Muscle of arm (tissue), 14 donors: Measurements from ENCODE around the gene NHEJ1. TPM values are rescaled to one million over a fixed set of nuclear protein-coding genes. Genes with fewer than 3 reads are reported as not detected.
"Not testable (repeated sequence)": the region's sequence is repeated elsewhere in the genome, so short reads cannot be mapped to it uniquely, and the experiment has no call there.

ENCODE experiments used
- DNase-seq: peaks from one replicate; pipeline ENCODE4 v3.0.0-alpha.2; 2013
- long read RNA-seq, 11 donors: transcript quantifications; one replicate each; lab custom pipeline, GENCODE V29; 2026
- polyA plus RNA-seq, 12 donors: library from polyadenylated mRNA; unstranded; fragments of 120-200 nt; gene quantifications; one replicate each; pipeline ENCODE4 v1.2.1, GENCODE V29; 2013; ENCODE audit not compliant: insufficient read length in 12 of 12

Gene NHEJ1, protein sequence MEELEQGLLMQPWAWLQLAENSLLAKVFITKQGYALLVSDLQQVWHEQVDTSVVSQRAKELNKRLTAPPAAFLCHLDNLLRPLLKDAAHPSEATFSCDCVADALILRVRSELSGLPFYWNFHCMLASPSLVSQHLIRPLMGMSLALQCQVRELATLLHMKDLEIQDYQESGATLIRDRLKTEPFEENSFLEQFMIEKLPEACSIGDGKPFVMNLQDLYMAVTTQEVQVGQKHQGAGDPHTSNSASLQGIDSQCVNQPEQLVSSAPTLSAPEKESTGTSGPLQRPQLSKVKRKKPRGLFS
- 10 to 100 TPM in 11 of 12 donors, not detected in 1; 12.2 to 17.1 (median 14.7) TPM for polyA plus RNA-seq
- long read RNA-seq, donor 1, transcript NHEJ1-201 (8 exons, 2,094 nt): major isoform, 7 of 7 reads
- long read RNA-seq, donor 1, partial matches to known transcripts: 0 of 7 reads
- long read RNA-seq, donor 1, other reads (novel, unspliced or antisense): 0 of 7 reads
- long read RNA-seq, donor 2, transcript NHEJ1-201 (8 exons, 2,094 nt): major isoform, 7 of 7 reads
- long read RNA-seq, donor 2, partial matches to known transcripts: 0 of 7 reads
- long read RNA-seq, donor 2, other reads (novel, unspliced or antisense): 0 of 7 reads
- long read RNA-seq, donor 3, partial matches to known transcripts: 0 of 2 reads
- long read RNA-seq, donor 3, other reads (novel, unspliced or antisense): 0 of 2 reads
- long read RNA-seq, donor 4, partial matches to known transcripts: 0 of 2 reads
- long read RNA-seq, donor 4, other reads (novel, unspliced or antisense): 0 of 2 reads
- long read RNA-seq, donor 5, transcript NHEJ1-201 (8 exons, 2,094 nt): major isoform, 6 of 6 reads
- long read RNA-seq, donor 5, partial matches to known transcripts: 0 of 6 reads
- long read RNA-seq, donor 5, other reads (novel, unspliced or antisense): 0 of 6 reads
- long read RNA-seq, donor 6, partial matches to known transcripts: 0 of 1 reads
- long read RNA-seq, donor 6, other reads (novel, unspliced or antisense): 0 of 1 reads
- long read RNA-seq, donor 7, partial matches to known transcripts: 0 of 2 reads
- long read RNA-seq, donor 7, other reads (novel, unspliced or antisense): 0 of 2 reads
- long read RNA-seq, donor 8, partial matches to known transcripts: 0 of 2 reads
- long read RNA-seq, donor 8, other reads (novel, unspliced or antisense): 0 of 2 reads
- long read RNA-seq, donor 9, partial matches to known transcripts: 0 of 2 reads
- long read RNA-seq, donor 9, other reads (novel, unspliced or antisense): 0 of 2 reads
- long read RNA-seq, donor 10, transcript NHEJ1-201 (8 exons, 2,094 nt): major isoform, 7 of 7 reads
- long read RNA-seq, donor 10, partial matches to known transcripts: 0 of 7 reads
- long read RNA-seq, donor 10, other reads (novel, unspliced or antisense): 0 of 7 reads
- long read RNA-seq, donor 11, transcript NHEJ1-201 (8 exons, 2,094 nt): major isoform, 5 of 5 reads
- long read RNA-seq, donor 11, partial matches to known transcripts: 0 of 5 reads
- long read RNA-seq, donor 11, other reads (novel, unspliced or antisense): 0 of 5 reads

DNA sequence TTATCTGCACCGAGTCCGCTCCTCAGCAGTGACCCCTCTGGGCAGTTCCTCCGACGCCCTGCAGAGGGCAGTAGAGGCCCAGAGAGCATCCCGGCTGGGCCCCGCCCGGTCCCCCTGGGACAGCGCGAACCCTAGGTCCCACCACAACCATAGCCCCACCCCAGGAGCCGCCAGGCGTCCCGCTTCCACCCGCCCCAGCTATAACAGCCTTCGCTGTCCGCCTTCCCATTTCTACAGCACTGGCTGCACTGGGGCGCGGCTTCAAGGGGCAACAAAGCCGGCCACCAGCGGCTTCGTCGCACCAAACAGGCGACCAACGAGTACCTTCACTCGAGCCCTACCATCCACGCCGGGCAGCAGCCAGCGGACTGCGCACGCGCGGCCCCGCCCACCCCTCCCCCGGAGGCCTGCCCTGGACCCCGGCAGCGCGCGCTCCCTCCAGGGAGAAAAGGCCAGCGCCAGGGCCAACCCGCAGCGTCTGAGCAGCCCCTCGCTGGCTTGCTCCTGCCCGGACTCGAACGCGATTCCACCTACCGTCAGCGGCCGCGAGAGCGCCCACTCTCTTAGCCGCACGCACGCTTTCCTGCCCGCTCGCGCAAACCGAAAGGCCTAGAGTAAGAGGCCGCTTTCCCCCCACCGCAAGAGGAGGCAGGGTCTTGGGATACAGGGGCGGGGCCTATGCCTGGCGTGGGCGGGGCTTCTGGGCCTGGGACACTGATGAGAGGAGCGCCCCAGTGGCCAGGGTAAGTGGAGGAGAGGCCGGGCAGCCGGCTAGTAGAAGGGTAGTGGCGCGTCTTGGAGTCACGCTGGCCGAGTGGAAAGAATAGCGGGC is at the start of gene NHEJ1:
Gene NHEJ1, minus strand, starts transcription at position 630 of the 832 bp plus-strand sequence. CDS start 2,453 bp downstream, outside the sequence.
- peak; percentile 93 for DNase-seq

DNA sequence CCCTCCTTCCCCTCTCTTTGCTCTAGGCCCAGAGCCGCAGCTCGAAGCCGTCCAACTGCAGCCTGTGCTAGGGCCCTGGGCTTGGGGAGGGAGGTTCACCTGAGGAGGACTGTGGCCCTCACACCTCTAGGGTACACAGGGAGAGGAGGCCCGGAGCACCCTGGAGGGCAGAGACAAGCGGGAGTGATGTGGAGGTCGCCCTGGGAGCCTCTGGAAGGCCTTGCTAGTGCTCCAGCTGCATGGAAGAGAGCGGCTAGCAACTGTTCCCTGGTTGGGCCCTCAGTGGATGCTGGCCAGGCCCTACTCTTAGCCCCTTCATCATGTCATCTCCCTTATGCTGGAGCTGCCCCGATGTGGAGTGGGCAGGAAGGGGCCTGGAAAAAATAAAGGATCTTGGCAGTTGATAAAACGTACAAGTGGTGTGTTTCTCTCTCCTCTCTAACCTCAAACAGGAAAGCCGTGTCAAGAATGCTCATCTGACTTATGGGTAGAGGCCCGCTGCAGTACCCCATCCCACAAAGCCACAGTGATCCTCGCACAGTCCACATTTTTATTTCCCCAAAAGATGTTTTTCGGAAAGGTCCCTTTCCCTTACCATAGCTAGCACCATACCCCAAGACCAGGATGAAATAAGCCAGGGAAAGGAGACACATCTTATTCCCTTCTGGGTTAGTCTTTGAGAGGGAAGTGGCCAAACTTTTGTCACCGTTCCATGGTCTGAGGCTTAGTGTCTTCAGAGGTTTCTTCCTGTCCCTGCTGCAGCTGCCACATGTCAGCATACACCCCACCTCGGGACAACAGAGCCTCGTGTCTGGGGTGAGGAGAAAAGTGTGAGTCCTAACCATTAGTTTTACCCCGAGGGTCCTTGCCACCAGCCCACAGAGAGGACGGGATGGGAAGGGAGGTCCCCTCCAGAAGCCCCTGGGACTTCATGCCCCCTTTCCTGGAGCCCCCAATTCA is 48.9 kb upstream of the NHEJ1 start:
- DNase-seq: no peak

DNA sequence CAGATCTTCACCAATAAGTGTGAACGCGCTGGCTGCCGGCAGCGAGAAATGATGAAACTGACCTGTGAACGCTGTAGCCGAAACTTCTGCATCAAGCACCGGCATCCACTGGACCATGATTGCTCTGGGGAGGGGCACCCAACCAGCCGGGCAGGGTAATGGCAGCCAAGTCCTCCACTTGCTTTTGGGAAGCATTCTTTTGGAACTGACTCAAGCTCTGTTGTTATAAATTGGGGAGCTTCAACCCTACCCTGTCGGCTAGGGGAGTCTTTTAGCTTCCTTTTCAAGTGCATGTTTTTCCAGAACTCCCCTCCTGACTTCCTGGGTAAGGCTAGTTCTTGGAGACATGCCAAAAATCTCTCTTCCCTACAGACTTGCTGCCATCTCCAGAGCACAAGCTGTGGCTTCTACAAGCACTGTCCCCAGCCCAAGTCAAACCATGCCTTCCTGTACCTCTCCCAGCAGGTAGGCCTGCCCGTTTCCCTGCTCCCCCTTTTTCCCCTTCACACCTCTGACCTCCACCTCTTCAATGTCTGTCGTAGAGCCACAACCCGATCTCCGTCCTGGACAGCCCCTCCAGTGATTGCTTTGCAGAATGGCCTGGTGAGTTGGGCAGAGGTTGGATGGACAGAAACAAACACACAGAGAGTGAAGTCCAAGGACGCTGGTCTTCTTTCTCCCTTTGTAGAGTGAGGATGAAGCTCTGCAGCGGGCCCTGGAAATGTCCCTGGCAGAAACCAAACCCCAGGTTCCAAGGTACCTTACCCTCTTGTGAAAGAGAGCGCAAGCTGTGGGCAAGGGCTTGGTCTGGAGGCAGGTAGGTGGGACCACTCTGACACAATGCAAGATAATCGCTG is 47.5 kb upstream of the NHEJ1 start:
- no peak for DNase-seq

DNA sequence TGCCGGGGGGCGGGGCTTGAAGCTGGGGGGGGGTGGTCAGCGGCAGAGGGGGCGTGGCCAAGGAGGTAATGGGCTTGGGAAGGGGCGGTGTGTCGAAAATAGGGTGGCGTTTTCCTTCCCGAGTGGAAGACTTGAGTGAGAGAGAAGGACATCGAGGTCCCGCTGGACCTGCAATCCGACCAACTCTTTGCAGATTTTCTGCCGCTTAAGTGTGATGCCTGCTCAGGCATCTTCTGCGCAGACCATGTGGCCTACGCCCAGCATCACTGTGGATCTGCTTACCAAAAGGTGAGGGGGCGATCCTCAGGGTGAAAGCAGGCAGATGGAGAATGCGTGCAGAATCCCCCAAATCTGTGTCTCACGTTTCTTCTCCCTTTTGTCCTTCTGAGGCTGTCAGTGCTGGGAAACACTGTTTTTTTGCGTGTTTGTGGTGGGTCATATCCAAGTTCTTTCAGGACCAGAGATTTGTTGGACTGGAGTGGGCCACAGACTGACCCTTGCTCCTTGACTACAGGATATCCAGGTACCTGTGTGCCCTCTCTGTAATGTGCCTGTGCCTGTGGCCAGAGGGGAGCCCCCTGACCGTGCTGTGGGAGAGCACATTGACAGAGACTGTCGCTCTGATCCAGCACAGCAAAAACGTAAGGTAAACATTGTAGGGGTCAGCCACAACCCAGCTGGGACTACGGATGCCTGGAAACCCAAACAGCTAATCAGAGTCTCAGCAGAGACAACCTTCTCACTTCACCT is 46.7 kb upstream of the NHEJ1 start:
- no peak for DNase-seq

DNA sequence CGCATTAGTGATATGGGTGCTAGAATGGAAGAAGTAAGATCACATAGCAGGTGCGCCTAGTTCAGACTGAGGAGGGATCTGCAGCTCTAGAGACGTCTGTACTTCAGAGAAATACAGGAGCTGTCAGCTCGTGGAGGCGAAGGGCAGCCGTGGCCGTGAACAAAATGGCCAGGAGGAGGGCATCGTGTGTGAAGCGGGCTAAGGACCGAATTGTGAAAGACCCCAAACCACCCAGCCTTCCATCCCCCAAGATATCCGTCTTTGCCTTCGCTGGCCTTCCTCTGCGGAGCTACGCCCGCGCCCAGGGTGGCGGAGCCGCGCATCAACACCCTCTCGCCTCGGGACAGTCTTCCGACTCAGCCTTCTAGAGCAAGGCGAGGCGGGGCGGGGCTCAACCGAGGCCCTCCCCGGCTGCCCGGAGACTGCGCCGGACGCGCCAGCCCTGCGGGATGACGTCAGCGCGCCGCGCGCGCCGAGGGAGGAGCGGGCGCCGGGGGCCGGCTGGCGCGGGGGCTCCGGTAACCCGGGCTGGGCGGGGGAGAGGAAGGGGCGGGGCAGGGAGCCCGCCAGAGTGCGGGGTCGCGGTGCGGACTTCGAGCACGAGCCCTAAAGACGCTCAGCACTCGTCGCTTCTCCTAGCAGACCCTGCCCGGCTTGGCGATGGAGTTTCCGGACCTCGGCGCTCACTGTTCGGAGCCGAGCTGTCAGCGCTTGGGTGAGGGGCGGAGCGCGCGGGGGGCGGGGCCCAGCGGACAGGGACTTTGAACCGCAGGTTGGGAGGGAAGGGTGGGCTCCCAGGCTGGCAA is 45.9 kb upstream of the NHEJ1 start, which contains the start of gene ZFAND2B:
Gene ZFAND2B, plus strand, starts transcription at position 455 of the 806 bp plus-strand sequence. Its CDS starts 206 bp downstream, at position 661.
- DNase-seq: peak; percentile 95

DNA sequence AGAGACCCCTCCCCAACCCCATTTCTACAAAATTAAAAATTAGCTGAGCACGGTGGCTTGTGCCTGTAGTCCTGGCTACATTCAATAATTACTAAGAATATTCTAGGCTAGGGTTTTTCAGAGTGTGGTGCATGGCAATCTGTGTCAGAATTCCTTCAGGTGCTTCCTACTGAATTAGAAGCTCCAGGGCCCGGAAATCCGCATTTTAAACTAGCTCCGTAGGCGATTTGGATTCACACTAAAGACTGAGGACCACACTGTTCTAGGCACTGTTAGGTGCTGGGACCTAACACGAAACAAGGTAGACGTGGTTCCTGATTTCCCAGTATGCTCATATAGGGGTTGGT is 45.3 kb upstream of the NHEJ1 start:
- DNase-seq: no peak

DNA sequence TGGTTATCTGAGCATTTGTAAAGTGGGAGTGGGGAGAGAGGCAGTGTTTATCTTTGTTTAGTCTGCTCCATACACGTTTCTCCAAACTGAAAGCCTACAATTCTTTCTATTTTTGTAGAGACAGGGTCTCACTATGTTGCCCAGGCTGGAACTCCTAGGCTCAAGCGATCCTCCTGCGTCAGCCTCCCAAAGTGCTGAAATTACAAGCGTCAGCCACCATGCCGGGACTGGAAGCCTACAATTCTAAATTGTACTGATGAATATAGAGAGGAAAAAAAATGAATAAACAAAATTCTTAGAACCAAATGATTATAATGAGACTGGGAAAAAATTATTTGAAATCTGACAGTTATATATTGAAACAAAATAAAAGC is 44.5 kb upstream of the NHEJ1 start:
- no peak for DNase-seq

DNA sequence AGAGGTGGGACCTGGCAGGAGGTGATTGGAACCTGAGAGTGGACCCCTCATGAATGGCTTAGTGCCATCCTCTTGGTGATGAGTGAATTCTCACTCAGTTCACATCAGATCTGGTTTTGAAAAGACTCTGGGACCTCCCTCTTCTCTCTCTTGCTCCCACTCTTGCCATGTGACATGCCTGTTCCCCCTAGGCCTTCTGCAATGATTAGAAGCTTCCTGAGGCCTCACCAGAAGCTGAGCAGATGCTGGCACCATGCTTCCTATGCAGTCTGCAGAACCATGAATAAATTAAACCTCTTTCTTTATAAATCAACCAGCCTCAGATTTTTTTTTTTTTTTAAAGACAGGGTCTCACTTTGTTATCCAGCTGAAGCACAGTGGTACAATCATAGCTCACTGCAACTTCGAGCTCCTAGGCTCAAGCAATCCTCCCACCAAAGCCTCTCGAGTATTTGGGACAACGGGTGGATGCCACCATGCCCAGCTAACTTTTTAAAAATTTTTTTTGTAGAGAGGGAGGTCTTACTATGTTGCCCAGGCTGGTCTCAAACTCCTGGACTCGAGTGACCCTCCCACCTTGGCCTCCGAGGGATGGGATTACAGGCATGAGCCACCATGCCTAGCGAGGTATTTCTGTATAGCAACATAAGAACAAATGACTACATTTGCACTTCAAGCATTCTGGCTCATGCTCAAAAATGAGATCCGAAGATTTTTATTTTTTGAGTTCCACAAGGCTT is 44.0 kb upstream of the NHEJ1 start:
- no peak for DNase-seq

DNA sequence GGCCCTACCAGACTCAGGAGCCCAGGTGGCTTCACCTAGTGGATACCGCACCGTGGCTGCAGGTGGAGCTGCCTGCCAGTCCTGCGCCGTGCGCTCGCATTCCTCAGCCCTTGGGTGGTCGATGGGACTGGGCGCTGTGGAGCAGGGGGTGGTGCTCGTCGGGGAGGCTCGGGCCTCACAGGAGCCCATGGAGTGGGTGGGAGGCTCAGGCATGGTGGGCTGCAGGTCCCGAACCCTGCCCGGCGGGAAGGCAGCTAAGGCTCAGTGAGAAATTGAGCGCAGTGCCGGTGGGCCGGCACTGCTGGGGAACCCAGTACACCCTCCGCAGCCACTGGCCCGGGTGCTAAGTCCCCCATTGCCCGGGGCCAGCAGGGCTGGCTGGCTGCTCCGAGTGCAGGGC is 40.7 kb upstream of the NHEJ1 start:
- DNase-seq: not testable (repeated sequence)

DNA sequence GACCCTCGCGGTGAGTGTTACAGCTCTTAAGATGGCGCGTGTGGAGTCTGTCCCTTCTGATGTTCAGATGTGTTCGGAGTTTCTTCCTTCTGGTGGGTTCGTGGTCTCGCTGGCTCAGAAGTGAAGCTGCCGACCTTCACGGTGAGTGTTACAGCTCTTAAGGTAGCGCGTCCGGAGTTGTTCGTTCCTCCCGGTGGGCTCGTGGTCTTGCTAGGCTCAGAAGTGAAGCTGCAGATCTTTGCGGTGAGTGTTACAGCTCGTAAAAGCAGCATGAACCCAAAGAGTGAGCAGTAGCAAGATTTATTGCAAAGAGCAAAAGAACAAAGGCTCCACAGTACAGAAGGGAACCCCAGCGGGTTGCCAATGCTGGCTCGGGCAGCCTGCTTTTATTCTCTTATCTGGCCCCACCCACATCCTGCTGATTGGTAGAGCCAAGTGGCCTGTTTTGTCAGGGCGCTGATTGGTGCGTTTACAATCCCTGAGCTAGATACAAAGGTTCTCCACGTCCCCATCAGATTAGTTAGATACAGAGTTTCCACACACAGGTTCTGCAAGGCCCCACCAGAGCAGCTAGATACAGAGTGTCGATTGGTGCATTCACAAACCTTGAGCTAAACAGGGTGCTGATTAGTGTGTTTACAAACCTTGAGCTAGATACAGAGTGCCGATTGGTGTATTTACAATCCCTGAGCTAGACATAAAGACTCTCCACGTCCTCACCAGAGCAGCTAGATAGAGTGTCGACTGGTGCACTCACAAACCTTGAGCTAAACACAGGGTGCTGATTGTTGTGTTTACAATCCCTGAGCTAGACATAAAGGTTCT is 40.1 kb upstream of the NHEJ1 start:
- DNase-seq: not testable (repeated sequence)

DNA sequence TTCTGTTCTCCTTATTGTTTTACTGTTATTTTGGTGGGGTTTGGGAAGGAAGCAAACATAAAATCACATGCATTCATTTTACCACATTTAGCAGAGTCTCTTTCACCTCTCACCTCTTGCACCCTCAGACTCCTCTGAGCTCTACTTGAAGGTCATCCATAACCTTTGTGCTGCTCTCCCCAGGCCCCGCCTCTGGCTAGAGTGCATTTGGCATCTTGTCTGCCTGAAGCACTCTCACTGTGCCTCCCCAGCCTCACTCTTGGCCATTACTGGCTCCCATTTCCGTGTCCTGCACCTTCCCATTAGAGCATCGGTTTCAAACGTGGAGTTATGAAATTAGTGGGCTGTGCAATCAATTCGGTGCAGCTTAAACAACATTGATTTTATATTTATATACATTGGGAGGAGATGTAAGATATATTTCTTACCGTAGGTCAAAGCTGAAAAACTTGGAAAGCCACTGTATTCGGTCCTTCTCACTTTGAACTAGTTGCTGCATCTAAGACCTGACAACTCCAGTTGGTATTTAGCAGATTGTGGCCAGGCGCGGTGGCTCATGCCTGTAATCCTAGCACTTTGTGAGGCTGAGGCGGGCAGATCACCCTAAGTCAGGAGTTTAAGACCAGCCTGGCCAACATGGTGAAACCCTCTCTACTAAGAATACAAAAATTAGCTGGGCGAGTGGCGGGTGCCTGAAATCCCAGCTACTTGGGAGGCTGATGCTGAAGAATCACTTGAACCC is 39.0 kb upstream of the NHEJ1 start:
- no peak for DNase-seq

DNA sequence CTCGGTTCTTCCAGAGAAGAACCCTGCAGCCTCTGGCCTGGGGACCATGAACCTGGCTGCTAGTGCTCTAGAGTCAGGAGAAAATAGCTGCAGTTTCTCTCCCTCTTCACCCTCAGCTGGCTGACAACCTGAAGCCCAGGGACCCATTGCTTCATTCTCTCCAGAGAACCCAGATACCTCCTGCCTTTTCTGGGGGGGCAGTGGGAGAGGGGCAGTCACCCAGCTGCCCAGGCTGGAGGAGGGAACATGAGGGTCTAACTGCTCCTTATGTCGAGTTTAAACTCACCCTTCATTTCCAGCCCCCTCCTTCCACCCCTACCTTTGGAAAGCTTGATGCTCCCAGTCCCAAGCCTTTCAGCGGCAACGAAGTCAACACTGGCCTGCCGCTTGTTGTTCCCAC is 38.4 kb upstream of the NHEJ1 start:
- DNase-seq: no peak

DNA sequence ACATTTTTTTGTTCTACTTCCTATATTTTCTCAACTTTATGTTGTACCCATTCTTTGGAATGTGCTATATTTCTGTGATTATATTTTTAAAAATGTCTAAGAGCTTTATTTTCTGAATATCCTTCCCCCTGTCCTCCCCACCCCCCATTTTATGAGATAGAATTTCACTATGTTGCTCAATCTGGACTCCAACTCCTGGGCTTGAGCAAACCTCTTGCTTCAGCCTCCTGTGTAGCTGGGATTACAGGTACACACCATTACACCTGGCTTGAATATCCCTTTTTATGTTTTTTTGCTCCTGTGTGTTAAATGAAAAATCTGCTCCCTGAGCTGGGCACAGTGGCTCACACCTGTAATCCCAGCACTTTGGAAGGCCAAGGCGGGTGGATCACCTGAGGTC is 36.8 kb upstream of the NHEJ1 start:
- no peak for DNase-seq
